Prostate gland (tissue), 2 donors: ENCODE results near the gene OSBPL6. TPM values are rescaled to one million over a fixed set of nuclear protein-coding genes. Genes with fewer than 3 reads are reported as not detected.
"Not testable (repeated sequence)": the region's sequence is repeated elsewhere in the genome, so short reads cannot be mapped to it uniquely, and the experiment has no call there.

Source experiments
- DNase-seq: peaks from one replicate; pipeline ENCODE4 v3.0.0-alpha.2; 2019; ENCODE audit warnings: low spot score
- H3K27ac ChIP-seq, 2 donors: fragments of 200-600 bp; sonication (generic); 2 replicates each; pipeline ENCODE4 v1.5.1; 2017 to 2019
- H3K27me3 ChIP-seq: fragments of 200-600 bp; sonication (generic); replicated peaks from 2 replicates; pipeline ENCODE4 v1.5.1; 2019; ENCODE audit not compliant: insufficient read depth
- H3K36me3 ChIP-seq, 2 donors: fragments of 200-600 bp; sonication (generic); 1 replicate in 1 of 2; 2 replicates in 1 of 2; pipeline versions ENCODE4 v1.5.1 to v1.8.1; 2017 to 2019
- H3K4me1 ChIP-seq: fragments of 200-600 bp; sonication (generic); replicated peaks from 2 replicates; pipeline ENCODE4 v1.5.1; 2019
- H3K4me3 ChIP-seq, 2 donors: fragments of 200-600 bp; sonication (generic); 2 replicates each; pipeline ENCODE4 v1.5.1; 2017 to 2019
- H3K9me3 ChIP-seq: fragments of 200-600 bp; sonication (generic); 2 replicates; pipeline ENCODE4 v1.5.1; 2017
- CTCF ChIP-seq, 4 experiments: fragments of 200-600 bp in 2 of 4; fragments of 450-650 bp in 2 of 4; sonication (generic) in 2 of 4; IDR thresholded peaks; 1 replicate in 3 of 4; 2 replicates in 1 of 4; pipeline ENCODE4 v1.5.1; 2016 to 2019; ENCODE audit warnings: antibody characterized with exemption in 4 of 4, mild to moderate bottlenecking in 2 of 4, moderate library complexity in 2 of 4
- POLR2A ChIP-seq: fragments of 450-650 bp; IDR thresholded peaks from one replicate; pipeline ENCODE4 v1.6.1; 2016; ENCODE audit warnings: antibody characterized with exemption, mild to moderate bottlenecking
- POLR2AphosphoS5 ChIP-seq: sonication (generic); formaldehyde crosslinking; IDR thresholded peaks from one replicate; pipeline ENCODE4 v1.6.1; 2017; ENCODE audit warnings: antibody characterized with exemption
- WGBS: methylation state at CpG from one replicate; pipeline ENCODE4 v1.1.5; 2018; 5-methylcytosine and 5-hydroxymethylcytosine counted together
- intact Hi-C: fragments of 100-400 bp; cut with DNase I; formaldehyde crosslinking; loops from one replicate; pipeline ENCODE4 v1.14.2; 2022
- total RNA-seq, 2 donors: library from RNA; depleted of rRNA; stranded (reverse); fragments of >200 nt; gene quantifications; one replicate each; pipeline ENCODE4 v1.1.0, GENCODE V29; 2016

The OSBPL6 gene
- total RNA-seq, 2 donors from 2014 or later: 2.4 to 10.8 TPM

- H3K27ac ChIP-seq: no peak overlapping the region
- no peaks in the 10 kb centered on the region for H3K36me3 ChIP-seq
- 100% methylated on average over 1 of the region's 1 CpG for WGBS
- H3K9me3 ChIP-seq: no peaks in the 10 kb centered on the region
- no peaks in the 10 kb centered on the region for H3K27me3 ChIP-seq
- DNase-seq: no peak
- H3K4me1 ChIP-seq: no peaks in the 10 kb centered on the region
- intact Hi-C loops: no loop called here
- H3K4me3 ChIP-seq: no peak overlapping the region
- TF ChIP-seq POLR2A (no peak), POLR2AphosphoS5 (no peak), CTCF (IDR thresholded peaks at IDR 0.05) (no peak)
These were observed 20.7 kb upstream of the OSBPL6 start for GRCh38 chr2:178173657-178174056.

GRCh38 chr2:178177066-178177679, 17.1 kb upstream of the OSBPL6 start:
- no peak overlapping the region for H3K27ac ChIP-seq
- DNase-seq: no peak
- WGBS: 84% methylated on average over 1 of the region's 1 CpG
- no peaks in the 10 kb centered on the region for H3K4me1 ChIP-seq
- TF ChIP-seq POLR2AphosphoS5 (no peak), POLR2A (no peak), CTCF (IDR thresholded peaks at IDR 0.05) (no peak)
- no peak overlapping the region for H3K4me3 ChIP-seq
- H3K27me3 ChIP-seq: no peaks in the 10 kb centered on the region
- H3K9me3 ChIP-seq: no peaks in the 10 kb centered on the region
- no peaks in the 10 kb centered on the region for H3K36me3 ChIP-seq
- intact Hi-C loops: no loop called here

- DNase-seq, H3K4me3 ChIP-seq, intact Hi-C loops, H3K9me3 ChIP-seq, H3K36me3 ChIP-seq, H3K27me3 ChIP-seq, H3K4me1 ChIP-seq, H3K27ac ChIP-seq: not testable (repeated sequence)
- 89% methylated on average over 2 of the region's 2 CpGs for WGBS
These were observed 13.7 kb upstream of the OSBPL6 start for GRCh38 chr2:178180648-178181047.

GRCh38 chr2:178187861-178188260, 6.5 kb upstream of the OSBPL6 start:
- DNase-seq: no peak
- Histone ChIP-seq H3K4me1 (no peaks in the 10 kb centered on the region), H3K4me3 (no peak overlapping the region), H3K9me3 (no peaks in the 10 kb centered on the region), H3K27me3 (no peaks in the 10 kb centered on the region), H3K36me3 (no peaks in the 10 kb centered on the region), H3K27ac (no peak overlapping the region)
- intact Hi-C loops: no loop called here
- WGBS: 82% methylated on average over 4 of the region's 4 CpGs
- TF ChIP-seq POLR2A (no peak), CTCF (IDR thresholded peaks at IDR 0.05) (no peak), POLR2AphosphoS5 (no peak)

GRCh38 chr2:178188466-178188865, 5.8 kb upstream of the OSBPL6 start:
- Histone ChIP-seq H3K27me3 (no peaks in the 10 kb centered on the region), H3K4me3 (no peak overlapping the region), H3K27ac (no peak overlapping the region), H3K36me3 (no peaks in the 10 kb centered on the region), H3K4me1 (no peaks in the 10 kb centered on the region), H3K9me3 (no peaks in the 10 kb centered on the region)
- intact Hi-C loops: no loop called here
- DNase-seq: no peak
- TF ChIP-seq POLR2A: no peak
- no peak for TF ChIP-seq POLR2AphosphoS5
- TF ChIP-seq CTCF (IDR thresholded peaks at IDR 0.05): no peak
- WGBS: 86% methylated on average over 2 of the region's 2 CpGs
